NB4 (cell line): ENCODE results near the gene AKR1B1.

ENCODE experiments used
- DNase-seq: peaks from one replicate; pipeline ENCODE4 v3.0.0; 2010; ENCODE audit warnings: low read depth
- H3K4me3 ChIP-seq: one replicate; pipeline ENCODE4 v1.5.1; 2011; ENCODE audit warnings: mild to moderate bottlenecking, low read depth, low read length, moderate library complexity
- MYC ChIP-seq: IDR thresholded peaks from 2 replicates; pipeline ENCODE4 v1.6.1; 2011; ENCODE audit warnings: low read depth, low read length
- POLR2A ChIP-seq: IDR thresholded peaks from 2 replicates; pipeline ENCODE4 v1.6.1; 2011; ENCODE audit warnings: mild to moderate bottlenecking; ENCODE audit not compliant: insufficient read length; ENCODE audit errors: extremely low read depth
- TF ChIP-seq, protein P1 (sequence below): IDR thresholded peaks from 2 replicates; pipeline ENCODE4 v1.6.1; 2011; ENCODE audit warnings: low read depth, low read length
- TF ChIP-seq, protein P2 (sequence below): IDR thresholded peaks from one replicate; pipeline ENCODE4 v1.5.1; 2012; ENCODE audit warnings: low read depth, low read length

AKR1B1 gene

DNA sequence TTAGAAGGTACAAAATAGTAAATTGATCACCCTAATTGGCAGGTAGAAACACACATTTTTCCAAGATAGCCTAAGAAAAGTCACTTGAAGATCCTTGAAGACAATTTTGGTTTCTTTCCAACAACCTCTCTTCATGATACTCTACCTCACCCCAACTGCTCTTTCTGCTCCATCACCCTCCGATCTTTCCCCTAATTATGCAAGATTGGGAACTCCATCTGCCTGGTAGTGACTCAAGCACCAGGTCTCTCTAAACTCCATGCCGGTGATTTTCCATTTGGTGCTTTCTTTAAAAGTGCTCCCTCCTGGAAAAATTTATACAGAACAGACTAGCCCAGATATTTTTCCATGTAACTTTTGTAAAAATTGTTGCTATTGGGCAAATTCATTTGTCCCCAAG, 1.1 kb upstream of the AKR1B1 start:
- DNase-seq, result no peak
- H3K4me3 ChIP-seq, result no peak overlapping the region
- TF ChIP-seq MYC (no peak), POLR2A (no peak)
- TF ChIP-seq, protein P1, sequence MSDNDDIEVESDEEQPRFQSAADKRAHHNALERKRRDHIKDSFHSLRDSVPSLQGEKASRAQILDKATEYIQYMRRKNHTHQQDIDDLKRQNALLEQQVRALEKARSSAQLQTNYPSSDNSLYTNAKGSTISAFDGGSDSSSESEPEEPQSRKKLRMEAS, result no peak
- TF ChIP-seq, protein P2, sequence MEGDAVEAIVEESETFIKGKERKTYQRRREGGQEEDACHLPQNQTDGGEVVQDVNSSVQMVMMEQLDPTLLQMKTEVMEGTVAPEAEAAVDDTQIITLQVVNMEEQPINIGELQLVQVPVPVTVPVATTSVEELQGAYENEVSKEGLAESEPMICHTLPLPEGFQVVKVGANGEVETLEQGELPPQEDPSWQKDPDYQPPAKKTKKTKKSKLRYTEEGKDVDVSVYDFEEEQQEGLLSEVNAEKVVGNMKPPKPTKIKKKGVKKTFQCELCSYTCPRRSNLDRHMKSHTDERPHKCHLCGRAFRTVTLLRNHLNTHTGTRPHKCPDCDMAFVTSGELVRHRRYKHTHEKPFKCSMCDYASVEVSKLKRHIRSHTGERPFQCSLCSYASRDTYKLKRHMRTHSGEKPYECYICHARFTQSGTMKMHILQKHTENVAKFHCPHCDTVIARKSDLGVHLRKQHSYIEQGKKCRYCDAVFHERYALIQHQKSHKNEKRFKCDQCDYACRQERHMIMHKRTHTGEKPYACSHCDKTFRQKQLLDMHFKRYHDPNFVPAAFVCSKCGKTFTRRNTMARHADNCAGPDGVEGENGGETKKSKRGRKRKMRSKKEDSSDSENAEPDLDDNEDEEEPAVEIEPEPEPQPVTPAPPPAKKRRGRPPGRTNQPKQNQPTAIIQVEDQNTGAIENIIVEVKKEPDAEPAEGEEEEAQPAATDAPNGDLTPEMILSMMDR, result no peak

DNA sequence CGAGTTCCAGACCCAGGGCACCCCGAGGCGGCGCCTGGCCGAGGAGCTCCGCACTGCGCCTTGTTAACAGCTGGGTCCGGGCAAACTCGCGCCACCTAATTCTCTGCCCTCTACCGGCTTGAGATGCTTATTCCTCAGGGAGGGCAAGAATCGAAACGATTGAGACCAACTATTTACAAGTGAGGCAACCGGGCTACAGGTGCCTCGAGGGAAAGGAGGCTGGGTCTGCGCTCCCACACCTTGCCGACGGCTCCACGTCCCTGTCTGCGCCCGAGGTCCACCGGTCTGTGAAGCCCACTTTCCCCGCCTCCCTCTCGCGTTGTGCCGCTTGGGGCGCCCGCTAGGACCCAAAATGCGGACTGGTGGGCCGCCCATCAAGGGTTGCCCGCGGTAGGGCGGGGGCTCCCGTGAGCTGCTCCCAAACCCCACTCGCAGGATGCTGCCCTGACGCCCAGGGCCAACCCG, 527 bp downstream of the AKR1B1 start:
- TF ChIP-seq, protein P2, result peak; percentile 42
- no peak for TF ChIP-seq MYC
- no peak for TF ChIP-seq POLR2A
- DNase-seq, result peak; percentile 81
- peak overlapping the region; percentile 71 for H3K4me3 ChIP-seq

DNA sequence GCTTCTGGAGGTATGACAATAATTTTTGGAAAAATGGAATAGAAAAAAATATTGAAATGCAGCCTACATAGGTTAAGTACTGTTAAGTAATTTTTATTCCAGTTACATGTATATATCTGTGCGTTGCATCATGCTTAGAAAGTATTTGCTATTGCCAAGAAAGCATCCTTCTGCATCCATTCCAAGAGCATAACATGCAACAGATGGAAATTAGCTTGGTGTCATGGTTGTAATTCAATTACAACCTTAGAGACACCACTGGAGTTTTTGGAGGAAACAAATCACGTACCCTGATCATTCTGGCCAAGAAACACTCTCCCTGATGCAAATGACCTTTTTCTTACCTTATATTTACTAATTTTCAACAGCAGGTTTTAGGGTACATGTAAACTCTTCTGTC, 1.7 kb downstream of the AKR1B1 start:
- TF ChIP-seq, protein P1, result no peak
- TF ChIP-seq POLR2A (no peak), MYC (no peak)
- TF ChIP-seq, protein P2, result no peak
- no peak for DNase-seq
- no peak overlapping the region for H3K4me3 ChIP-seq

DNA sequence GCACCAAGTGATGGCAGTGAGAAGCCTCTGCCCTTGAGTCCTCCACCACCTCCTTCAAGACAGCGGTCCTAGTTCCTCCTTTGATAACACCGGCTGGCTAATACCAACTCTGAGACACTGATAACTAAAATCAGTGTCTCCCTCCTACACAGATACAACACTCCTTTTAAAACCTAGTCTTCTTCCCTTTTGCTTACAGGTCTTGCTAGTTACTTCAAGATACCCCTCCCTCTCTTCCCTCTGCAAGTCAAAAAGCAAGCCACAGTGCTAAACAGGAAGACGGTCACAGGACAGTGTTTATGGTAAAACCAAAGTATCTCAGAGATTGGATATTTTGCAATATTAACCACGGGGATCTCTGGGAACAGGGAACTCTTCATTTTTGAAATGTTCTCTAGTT, 4.6 kb downstream of the AKR1B1 start:
- no peak overlapping the region for H3K4me3 ChIP-seq
- peak; percentile 61 for DNase-seq
- no peak for TF ChIP-seq MYC
- TF ChIP-seq POLR2A, result no peak
- TF ChIP-seq, protein P1, result no peak

DNA sequence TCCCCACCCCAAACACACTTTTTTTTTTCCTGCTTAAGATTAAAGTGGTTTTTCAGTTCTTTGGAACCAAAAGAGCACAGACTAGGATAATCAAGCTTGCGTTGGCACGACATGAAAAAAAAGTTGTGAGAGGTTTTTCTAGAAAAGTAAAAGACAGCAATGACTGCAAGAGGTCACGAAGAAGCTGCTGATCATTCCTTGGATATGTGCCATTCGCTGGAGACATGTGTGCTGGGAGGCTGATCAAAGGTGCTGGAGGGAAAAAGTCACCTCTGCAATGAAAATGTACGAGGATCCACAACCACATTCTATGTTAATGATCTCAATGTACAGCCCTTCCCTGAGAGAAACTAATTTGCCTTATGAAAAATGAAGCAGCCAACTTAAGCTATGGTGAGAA, 5.4 kb downstream of the AKR1B1 start:
- H3K4me3 ChIP-seq, result no peak overlapping the region
- DNase-seq, result no peak
- TF ChIP-seq MYC, result no peak
- no peak for TF ChIP-seq POLR2A
- TF ChIP-seq, protein P2, result no peak
- TF ChIP-seq, protein P1, result no peak

DNA sequence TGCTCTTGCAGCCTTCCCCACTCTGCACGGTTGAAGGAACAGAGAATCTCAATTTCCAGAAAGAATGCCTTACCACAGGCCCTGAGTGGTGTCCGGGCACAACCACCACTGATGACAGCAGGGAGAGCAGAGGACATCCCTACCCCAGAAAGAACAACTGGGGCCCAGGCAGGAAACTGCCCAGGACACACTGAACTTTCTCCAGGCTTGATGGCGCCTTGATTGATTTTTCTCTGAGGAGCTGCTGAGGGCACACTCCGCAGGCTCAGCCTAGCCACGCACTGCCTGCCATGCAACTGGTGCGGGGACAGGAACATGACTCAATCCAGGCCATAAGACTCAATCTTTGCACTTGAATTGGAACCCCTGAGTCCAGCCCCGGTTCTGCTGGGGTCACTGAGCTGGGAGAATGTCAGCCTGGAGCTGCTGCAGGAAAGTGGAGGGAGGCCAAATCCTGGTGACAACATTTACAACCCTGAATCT, 5.9 kb downstream of the AKR1B1 start:
- no peak for TF ChIP-seq MYC
- DNase-seq, result no peak
- H3K4me3 ChIP-seq, result no peak overlapping the region

DNA sequence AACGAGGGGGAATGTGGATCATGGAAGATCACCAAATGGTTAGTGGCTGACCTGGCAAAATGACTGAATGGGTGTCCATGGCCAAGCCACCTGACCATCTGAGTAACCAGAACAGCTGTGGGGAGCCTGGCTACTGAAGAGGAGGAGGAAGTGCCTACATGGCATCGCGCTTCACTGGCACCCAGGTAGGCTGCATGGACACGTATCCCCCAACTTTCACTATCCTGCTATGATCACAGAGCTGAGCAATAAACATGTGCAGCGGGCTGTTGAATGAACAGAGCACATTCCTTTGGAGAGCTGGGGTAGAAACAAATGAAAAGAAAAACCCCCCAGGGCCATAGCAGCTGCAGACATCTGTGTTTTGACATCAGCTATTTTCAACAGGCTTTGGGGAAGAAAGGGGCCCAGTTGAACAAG, 6.5 kb downstream of the AKR1B1 start:
- no peak for DNase-seq
- TF ChIP-seq, protein P1, result no peak
- TF ChIP-seq POLR2A (no peak), MYC (no peak)
- TF ChIP-seq, protein P2, result no peak
- H3K4me3 ChIP-seq, result no peak overlapping the region
